ENCODE measurements around the gene GALP. TPM values are rescaled to one million over a fixed set of nuclear protein-coding genes. Genes with fewer than 3 reads are reported as not detected.
"Not testable (repeated sequence)": the region's sequence is repeated elsewhere in the genome, so short reads cannot be mapped to it uniquely, and the experiment has no call there.

The GALP gene
- total RNA-seq (not detected), polyA plus RNA-seq (not detected), total RNA-seq (not detected)

GRCh38 chr19:56175861-56176307 is at the start of gene GALP:
Gene GALP (plus strand): TSS chr19:56176008. CDS start chr19:56177109, 1,101 bp downstream.
- H3K36me3 ChIP-seq (ENCODE audit: control insufficient read depth in 2 of 3, insufficient read depth in 3 of 3, low read length in 3 of 3); H3K4me1 Mint-ChIP-seq; H3K9me3 ChIP-seq (ENCODE audit: control insufficient read depth in 2 of 3, low read length in 3 of 3); DNase-seq; H3K9me3 Mint-ChIP-seq; CTCF ChIA-PET; H3K4me1 ChIP-seq (ENCODE audit: control insufficient read depth in 2 of 2, insufficient read depth in 2 of 2, low read length in 2 of 2); intact Hi-C loops (cut with micrococcal nuclease); H3K36me3 Mint-ChIP-seq; H3K4me3 ChIP-seq (ENCODE audit: low read length); H3K27ac ChIP-seq (ENCODE audit: low read depth, low read length); H3K27ac Mint-ChIP-seq; ATAC-seq; H3K27me3 ChIP-seq (ENCODE audit: control insufficient read depth in 2 of 2, insufficient read depth in 2 of 2, low read length in 2 of 2); POLR2A ChIA-PET: not testable (repeated sequence)
- Mint-ChIP-seq H3K4me3 (peak within 1 kb of the TSS in 1 of 10 donors; percentile 31), H3K27me3 (peaks cover 0 to 15% (median 0%) of the 10 kb centered on the region in 5 donors)

- CTCF ChIA-PET = no interaction called here
- peaks cover 0 to 2% (median 0%) of the 10 kb centered on the region in 11 donors for H3K9me3 Mint-ChIP-seq
- Histone ChIP-seq H3K36me3 (ENCODE audit: control insufficient read depth in 2 of 3, insufficient read depth in 3 of 3, low read length in 3 of 3) (no peaks in the 10 kb centered on the region), H3K4me3 (ENCODE audit: low read length) (no peak overlapping the region), H3K9me3 (ENCODE audit: control insufficient read depth in 2 of 3, low read length in 3 of 3) (no peaks in the 10 kb centered on the region), H3K27ac (ENCODE audit: low read depth, low read length) (no peak overlapping the region), H3K4me1 (ENCODE audit: control insufficient read depth in 2 of 2, insufficient read depth in 2 of 2, low read length in 2 of 2) (peaks cover 0 to 29% of the 10 kb centered on the region in 2 donors), H3K27me3 (ENCODE audit: control insufficient read depth in 2 of 2, insufficient read depth in 2 of 2, low read length in 2 of 2) (no peaks in the 10 kb centered on the region)
- peaks cover 6 to 36% (median 27%) of the 10 kb centered on the region in 7 donors for H3K4me1 Mint-ChIP-seq
- intact Hi-C loops (cut with micrococcal nuclease) = no loop called here
- H3K36me3 Mint-ChIP-seq = no peaks in the 10 kb centered on the region
- H3K27ac Mint-ChIP-seq = peak overlapping the region in 3 of 9 donors; percentile 60 to 82 (median 72)
- H3K27me3 Mint-ChIP-seq = no peaks in the 10 kb centered on the region
- no peak for DNase-seq
- ATAC-seq = no peak
- POLR2A ChIA-PET = no interaction called here
- H3K4me3 Mint-ChIP-seq = no peak overlapping the region
These were observed 48.6 kb upstream of the GALP start for GRCh38 chr19:56126983-56127780.

- H3K36me3 Mint-ChIP-seq = no peaks in the 10 kb centered on the region
- Histone ChIP-seq H3K9me3 (ENCODE audit: control insufficient read depth in 2 of 3, low read length in 3 of 3) (no peaks in the 10 kb centered on the region), H3K4me1 (ENCODE audit: control insufficient read depth in 2 of 2, insufficient read depth in 2 of 2, low read length in 2 of 2) (peaks cover 0 to 12% of the 10 kb centered on the region in 2 donors), H3K36me3 (ENCODE audit: control insufficient read depth in 2 of 3, insufficient read depth in 3 of 3, low read length in 3 of 3) (no peaks in the 10 kb centered on the region), H3K4me3 (ENCODE audit: low read length) (no peak overlapping the region), H3K27ac (ENCODE audit: low read depth, low read length) (no peak overlapping the region), H3K27me3 (ENCODE audit: control insufficient read depth in 2 of 2, insufficient read depth in 2 of 2, low read length in 2 of 2) (no peaks in the 10 kb centered on the region)
- ChIA-PET CTCF (no interaction called here), POLR2A (no interaction called here)
- no peak overlapping the region for H3K27ac Mint-ChIP-seq
- intact Hi-C loops (cut with micrococcal nuclease) = no loop called here
- no peaks in the 10 kb centered on the region for H3K27me3 Mint-ChIP-seq
- ATAC-seq (no peak), DNase-seq (no peak)
- no peak overlapping the region for H3K4me3 Mint-ChIP-seq
- H3K9me3 Mint-ChIP-seq = no peaks in the 10 kb centered on the region
- H3K4me1 Mint-ChIP-seq = peaks cover 2 to 13% (median 9%) of the 10 kb centered on the region in 7 donors
These were observed 45.8 kb upstream of the GALP start for GRCh38 chr19:56130006-56130405.

GRCh38 chr19:56131651-56132050 is 44.2 kb upstream of the GALP start:
- ChIA-PET POLR2A (no interaction called here), CTCF (no interaction called here)
- Mint-ChIP-seq H3K27ac (no peak overlapping the region), H3K4me3 (no peak overlapping the region), H3K36me3 (no peaks in the 10 kb centered on the region), H3K9me3 (no peaks in the 10 kb centered on the region), H3K4me1 (peaks cover 0 to 2% (median 0%) of the 10 kb centered on the region in 7 donors), H3K27me3 (no peaks in the 10 kb centered on the region)
- intact Hi-C loops (cut with micrococcal nuclease) = no loop called here
- Histone ChIP-seq H3K36me3 (ENCODE audit: control insufficient read depth in 2 of 3, insufficient read depth in 3 of 3, low read length in 3 of 3) (no peaks in the 10 kb centered on the region), H3K4me1 (ENCODE audit: control insufficient read depth in 2 of 2, insufficient read depth in 2 of 2, low read length in 2 of 2) (no peaks in the 10 kb centered on the region), H3K27ac (ENCODE audit: low read depth, low read length) (no peak overlapping the region), H3K27me3 (ENCODE audit: control insufficient read depth in 2 of 2, insufficient read depth in 2 of 2, low read length in 2 of 2) (no peaks in the 10 kb centered on the region), H3K9me3 (ENCODE audit: control insufficient read depth in 2 of 3, low read length in 3 of 3) (no peaks in the 10 kb centered on the region), H3K4me3 (ENCODE audit: low read length) (no peak overlapping the region)
- ATAC-seq = no peak
- DNase-seq = no peak

GRCh38 chr19:56132316-56132822 is 43.4 kb upstream of the GALP start:
- ATAC-seq = no peak
- no peaks in the 10 kb centered on the region for H3K27me3 ChIP-seq (ENCODE audit: control insufficient read depth in 2 of 2, insufficient read depth in 2 of 2, low read length in 2 of 2)
- no peaks in the 10 kb centered on the region for H3K27me3 Mint-ChIP-seq
- no peak for DNase-seq
- H3K9me3 Mint-ChIP-seq = no peaks in the 10 kb centered on the region
- no peak overlapping the region for H3K27ac ChIP-seq (ENCODE audit: low read depth, low read length)
- intact Hi-C loops (cut with micrococcal nuclease) = no loop called here
- H3K36me3 Mint-ChIP-seq = no peaks in the 10 kb centered on the region
- H3K4me1 Mint-ChIP-seq = peaks cover 0 to 2% (median 0%) of the 10 kb centered on the region in 7 donors
- CTCF ChIA-PET = no interaction called here
- H3K4me1 ChIP-seq (ENCODE audit: control insufficient read depth in 2 of 2, insufficient read depth in 2 of 2, low read length in 2 of 2) = no peaks in the 10 kb centered on the region
- no peaks in the 10 kb centered on the region for H3K36me3 ChIP-seq (ENCODE audit: control insufficient read depth in 2 of 3, insufficient read depth in 3 of 3, low read length in 3 of 3)
- no peak overlapping the region for H3K4me3 ChIP-seq (ENCODE audit: low read length)
- POLR2A ChIA-PET = no interaction called here
- no peak overlapping the region for H3K4me3 Mint-ChIP-seq
- no peaks in the 10 kb centered on the region for H3K9me3 ChIP-seq (ENCODE audit: control insufficient read depth in 2 of 3, low read length in 3 of 3)
- H3K27ac Mint-ChIP-seq = no peak overlapping the region

GRCh38 chr19:56133858-56134653 is 41.8 kb upstream of the GALP start:
- peaks cover 0 to 3% (median 1%) of the 10 kb centered on the region in 7 donors for H3K4me1 Mint-ChIP-seq
- ChIA-PET POLR2A (interaction anchor here (0.6 kb wide), 1 partner anchor 1056 kb away, joined by 3 read pairs; no protein-coding TSS in a partner anchor), CTCF (no interaction called here)
- no peaks in the 10 kb centered on the region for H3K4me1 ChIP-seq (ENCODE audit: control insufficient read depth in 2 of 2, insufficient read depth in 2 of 2, low read length in 2 of 2)
- H3K4me3 Mint-ChIP-seq = no peak overlapping the region
- no peaks in the 10 kb centered on the region for H3K9me3 Mint-ChIP-seq
- DNase-seq = no peak
- intact Hi-C loops (cut with micrococcal nuclease) = no loop called here
- no peak overlapping the region for H3K4me3 ChIP-seq (ENCODE audit: low read length)
- H3K27ac ChIP-seq (ENCODE audit: low read depth, low read length) = no peak overlapping the region
- no peaks in the 10 kb centered on the region for H3K36me3 Mint-ChIP-seq
- no peaks in the 10 kb centered on the region for H3K27me3 Mint-ChIP-seq
- H3K27ac Mint-ChIP-seq = no peak overlapping the region
- no peaks in the 10 kb centered on the region for H3K36me3 ChIP-seq (ENCODE audit: control insufficient read depth in 2 of 3, insufficient read depth in 3 of 3, low read length in 3 of 3)
- no peaks in the 10 kb centered on the region for H3K27me3 ChIP-seq (ENCODE audit: control insufficient read depth in 2 of 2, insufficient read depth in 2 of 2, low read length in 2 of 2)
- no peaks in the 10 kb centered on the region for H3K9me3 ChIP-seq (ENCODE audit: control insufficient read depth in 2 of 3, low read length in 3 of 3)
- peak; percentile 44 for ATAC-seq
